ELR (cell line): Measurements from ENCODE around the gene MARS2.
"Not testable (repeated sequence)": the region's sequence is repeated elsewhere in the genome, so short reads cannot be mapped to it uniquely, and the experiment has no call there.

ENCODE experiments used
- DNase-seq: peaks from one replicate; pipeline ENCODE4 v3.0.0-alpha.2; 2015; ENCODE audit warnings: low read depth

The MARS2 gene

DNA sequence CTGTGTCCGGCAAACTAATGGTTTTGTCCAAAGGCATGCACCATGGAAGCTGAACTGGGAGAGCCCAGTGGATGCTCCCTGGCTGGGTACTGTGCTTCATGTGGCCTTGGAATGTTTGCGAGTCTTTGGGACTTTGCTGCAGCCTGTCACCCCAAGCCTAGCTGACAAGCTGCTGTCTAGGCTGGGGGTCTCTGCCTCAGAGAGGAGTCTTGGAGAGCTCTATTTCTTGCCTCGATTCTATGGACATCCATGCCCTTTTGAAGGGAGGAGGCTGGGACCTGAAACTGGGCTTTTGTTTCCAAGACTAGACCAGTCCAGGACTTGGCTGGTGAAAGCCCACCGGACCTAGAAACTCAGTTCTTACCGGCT lies 1.7 kb downstream of the MARS2 start:
- DNase-seq, result no peak

DNA sequence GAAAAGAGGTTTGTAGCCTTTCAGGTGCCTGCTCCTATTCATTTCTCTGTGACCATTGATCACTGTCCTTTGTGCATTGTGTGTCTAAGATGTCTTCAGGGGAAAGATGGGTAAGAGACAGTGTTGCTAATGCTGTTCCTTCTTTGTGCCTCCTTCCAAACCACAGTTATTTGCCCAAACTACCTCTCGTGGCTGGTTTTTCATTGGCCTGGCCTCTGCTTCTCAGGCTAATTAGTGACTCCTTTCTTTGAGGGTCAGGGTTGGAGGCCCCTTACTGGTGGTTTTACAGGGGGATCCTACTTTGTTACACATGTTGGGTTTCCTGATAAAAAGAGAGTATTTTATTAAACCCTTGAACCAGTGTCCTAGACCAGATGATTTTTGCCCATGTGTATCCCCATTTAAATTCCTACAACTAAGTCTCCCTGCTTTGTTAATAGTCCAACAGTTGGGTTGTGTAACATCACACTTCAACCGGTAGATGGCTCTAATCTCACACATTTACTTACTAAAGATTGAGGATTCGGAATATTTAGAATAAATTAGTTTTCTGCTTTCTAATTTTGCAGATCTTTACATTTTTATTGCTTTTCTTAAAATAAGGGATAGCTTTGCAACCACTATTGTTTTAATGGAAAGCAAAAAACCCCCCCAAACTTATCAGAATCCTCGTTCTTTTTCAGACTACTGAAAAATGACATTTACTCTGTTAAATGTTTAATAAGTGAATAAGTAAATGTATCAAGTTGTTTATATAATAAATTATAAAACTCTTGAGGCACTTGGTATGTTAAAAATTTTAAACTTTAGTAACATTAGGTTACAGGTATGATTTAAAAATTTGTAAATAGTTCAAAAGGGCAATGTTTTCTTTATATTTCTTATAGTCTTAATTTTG lies 2.4 kb downstream of the MARS2 start:
- peak; percentile 74 for DNase-seq

DNA sequence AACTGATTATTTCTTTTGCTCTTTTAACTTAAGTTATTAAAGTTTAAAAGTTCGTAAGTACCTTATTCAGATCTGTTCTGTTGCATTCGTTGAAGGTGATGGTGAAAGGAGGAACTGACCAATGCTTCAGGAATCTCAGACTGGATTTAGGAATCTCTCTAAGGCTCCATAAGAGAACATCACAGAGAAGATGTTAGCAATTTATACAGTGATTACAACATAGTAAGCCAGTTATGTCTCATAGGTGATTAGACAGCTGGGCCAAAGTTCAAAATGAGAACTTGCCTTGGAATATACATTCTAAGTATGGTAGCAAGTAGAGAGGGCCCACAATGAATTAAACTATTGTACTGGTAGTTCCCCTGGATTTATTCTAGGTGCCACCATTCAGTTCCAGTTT lies 3.2 kb downstream of the MARS2 start:
- peak; percentile 89 for DNase-seq

DNA sequence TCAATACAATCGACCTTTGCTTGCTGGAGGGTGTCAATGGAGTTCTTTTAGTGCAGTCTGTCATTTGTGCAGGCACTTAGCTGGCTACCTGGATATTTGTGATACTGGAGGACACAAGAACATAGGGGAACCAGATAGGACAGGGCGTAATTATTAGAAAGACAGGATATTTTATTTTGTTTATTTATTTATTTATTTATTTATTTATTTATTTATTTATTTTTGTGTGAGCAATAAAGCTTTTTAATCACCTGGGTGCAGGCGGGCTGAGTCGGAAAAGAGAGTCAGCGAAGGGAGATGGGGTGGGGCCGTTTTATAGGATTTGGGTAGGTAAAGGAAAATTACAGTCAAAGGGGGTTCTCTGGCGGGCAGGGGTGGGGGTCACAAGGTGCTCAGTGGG lies 4.0 kb downstream of the MARS2 start:
- not testable (repeated sequence) for DNase-seq

DNA sequence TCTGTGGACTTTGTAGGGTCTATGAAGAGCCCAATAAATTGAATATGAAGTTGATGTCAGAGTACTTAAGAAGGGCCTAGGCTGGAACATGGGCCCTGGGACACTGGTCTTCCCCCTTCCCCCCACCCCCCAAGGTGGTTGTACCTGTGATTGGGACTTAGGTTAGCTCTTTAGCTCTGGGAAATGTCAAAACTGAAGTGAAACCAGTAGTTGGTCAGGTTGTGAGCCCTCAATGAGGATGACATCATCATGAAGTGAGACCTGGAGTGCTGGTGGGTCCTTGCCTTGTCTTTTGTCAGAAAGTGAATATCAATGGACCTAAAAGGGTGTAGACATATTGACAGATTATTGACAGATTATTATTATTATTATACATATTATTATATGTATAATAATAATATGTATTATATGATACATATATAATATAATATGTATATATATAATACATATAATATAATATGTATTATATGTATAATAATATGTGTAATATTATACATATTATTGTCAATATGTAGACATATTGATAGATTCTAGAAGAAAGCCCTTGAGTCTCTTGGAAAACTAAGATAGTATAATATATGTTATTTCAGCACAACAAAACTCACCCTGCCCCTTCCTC lies 5.4 kb downstream of the MARS2 start:
- DNase-seq, result no peak

DNA sequence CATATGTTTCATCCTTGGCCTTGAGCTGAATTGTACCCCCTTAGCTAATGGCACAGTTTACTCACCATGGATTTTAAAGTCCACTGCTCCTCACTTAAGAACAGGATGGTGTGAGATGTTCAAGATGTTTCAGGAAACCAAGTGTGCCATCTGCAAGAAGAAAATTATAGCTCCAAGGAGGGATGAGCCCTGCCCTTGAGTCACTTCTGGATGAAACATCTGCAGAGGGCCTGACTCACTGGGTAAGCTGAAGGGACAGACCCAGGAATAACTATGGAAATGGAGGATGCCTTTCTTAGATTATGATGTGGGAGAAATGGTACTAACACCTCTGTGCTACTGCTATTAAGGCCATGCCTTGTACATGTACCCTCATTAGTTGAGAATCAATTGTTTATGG lies 6.4 kb downstream of the MARS2 start:
- DNase-seq, result peak; percentile 52

DNA sequence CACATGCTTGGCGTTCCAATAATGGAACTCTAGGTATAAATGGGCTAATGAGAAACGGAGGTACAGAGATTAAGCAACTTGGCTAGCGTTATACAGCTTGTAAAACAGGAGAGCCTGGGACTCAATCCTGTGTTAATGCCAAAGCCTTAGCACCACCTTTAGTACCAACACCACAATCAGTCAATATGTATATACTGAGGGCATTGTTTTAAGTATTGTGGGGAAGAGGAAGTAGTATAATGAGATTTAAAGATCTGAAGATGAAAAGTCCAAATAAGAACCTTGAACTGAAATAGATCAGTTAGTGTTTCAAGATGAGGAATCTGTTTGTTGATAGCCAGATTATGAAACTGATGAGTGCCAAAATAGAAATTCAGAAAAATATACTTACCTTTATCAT lies 8.1 kb downstream of the MARS2 start:
- no peak for DNase-seq

DNA sequence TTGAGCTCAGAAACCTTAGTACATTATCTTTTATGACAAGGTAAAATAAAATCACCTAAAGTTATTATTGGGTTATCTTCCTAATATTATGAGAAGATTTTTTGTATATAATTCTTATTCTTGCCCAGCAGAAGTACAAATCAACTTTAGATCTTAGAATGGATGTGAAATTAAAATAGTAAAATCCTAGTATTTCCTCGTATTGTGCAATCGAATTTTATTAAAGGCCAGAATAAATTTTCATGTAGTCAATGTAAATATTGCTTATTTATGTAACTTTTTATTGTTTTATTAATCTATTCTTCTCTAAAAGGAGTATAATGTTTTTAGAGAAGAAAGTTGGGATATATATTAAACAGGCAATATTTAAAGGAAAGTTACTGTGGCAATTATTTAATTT lies 12.7 kb downstream of the MARS2 start:
- DNase-seq, result no peak

DNA sequence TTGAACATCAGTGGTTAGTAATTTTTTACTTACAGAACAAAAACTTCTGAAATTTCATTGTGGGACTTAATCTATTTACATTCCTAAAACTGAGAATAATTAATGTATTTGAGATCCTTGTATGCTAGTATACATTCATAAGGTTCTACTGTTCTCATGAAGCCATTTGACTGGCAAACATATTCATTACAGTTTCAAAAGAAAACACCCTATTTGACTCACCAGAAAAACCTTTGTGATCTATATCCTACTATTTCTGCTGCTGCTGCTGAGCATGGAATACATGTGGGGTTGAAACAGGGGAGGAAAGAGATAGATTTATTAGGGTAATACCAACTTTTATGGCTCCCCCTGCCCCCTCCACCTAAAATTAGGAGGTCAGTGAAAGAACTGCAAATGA lies 21.8 kb downstream of the MARS2 start:
- no peak for DNase-seq

DNA sequence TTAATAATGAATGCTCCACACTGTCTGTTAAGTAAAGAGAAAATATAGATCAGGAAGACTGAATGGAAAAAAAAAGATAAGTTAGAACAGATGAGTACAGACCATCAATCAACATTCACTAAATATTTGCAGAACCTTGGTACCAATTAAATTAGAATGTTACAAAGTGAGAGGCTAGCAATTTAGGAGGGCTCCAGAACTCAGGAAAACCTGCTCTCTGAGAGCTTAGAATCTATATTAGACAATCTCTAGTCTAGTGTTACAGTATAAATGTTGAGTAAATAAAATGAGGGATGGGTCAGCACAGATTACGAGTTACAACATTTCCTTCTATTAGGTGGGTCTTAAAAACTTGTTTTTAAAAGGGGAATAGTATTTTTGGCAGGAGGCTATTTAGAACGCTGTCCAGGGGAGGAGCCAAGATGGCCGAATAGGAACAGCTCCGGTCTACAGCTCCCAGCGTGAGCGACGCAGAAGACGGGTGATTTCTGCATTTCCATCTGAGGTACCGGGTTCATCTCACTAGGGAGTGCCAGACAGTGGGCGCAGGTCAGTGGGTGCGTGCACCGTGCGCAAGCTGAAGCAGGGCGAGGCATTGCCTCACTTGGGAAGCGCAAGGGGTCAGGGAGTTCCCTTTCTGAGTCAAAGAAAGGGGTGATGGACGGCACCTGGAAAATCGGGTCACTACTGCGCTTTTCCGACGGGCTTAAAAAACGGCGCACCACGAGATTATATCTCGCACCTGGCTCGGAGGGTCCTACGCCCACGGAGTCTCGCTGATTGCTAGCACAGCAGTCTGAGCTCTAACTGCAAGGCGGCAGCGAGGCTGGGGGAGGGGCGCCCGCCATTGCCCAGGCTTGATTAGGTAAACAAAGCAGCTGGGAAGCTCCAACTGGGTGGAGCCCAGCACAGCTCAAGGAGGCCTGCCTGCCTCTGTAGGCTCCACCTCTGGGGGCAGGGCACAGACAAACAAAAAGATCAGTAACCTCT lies 23.7 kb downstream of the MARS2 start:
- DNase-seq, result not testable (repeated sequence)

DNA sequence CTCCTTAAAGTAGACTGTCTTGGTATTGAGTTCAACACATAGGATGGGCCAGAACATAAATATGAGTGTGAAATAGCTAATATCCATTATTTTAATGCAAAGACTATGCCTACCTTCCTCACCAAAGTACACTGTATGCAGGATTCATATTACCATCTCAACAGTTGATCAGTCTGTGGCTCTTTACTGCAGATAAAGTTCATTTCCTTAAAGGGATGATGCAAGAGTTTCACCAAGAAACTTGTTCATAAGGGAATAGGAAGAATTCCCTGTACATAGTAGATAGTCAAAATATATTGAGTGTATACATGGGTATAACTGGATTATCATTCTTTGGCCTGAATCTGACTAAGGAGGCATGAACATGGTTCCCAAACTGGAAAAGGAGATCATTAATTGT lies 35.0 kb downstream of the MARS2 start:
- no peak for DNase-seq
